CD8-positive, alpha-beta memory T cell (primary cell): ENCODE data around the gene GOLGA2. TPM values are rescaled to one million over a fixed set of nuclear protein-coding genes. Genes with fewer than 3 reads are reported as not detected.

Source experiments
- CTCF ChIA-PET: fragments of 350-600 bp; sonication (Branson Sonifier 250); formaldehyde crosslinking; loops from one replicate; lab custom pipeline; 2021; ENCODE audit warnings: antibody characterized with exemption; lab: Charles Lee
- POLR2A ChIA-PET: fragments of 350-600 bp; sonication (Branson Sonifier 250); formaldehyde crosslinking; loops from one replicate; lab custom pipeline; 2021; ENCODE audit warnings: antibody characterized with exemption; lab: Charles Lee
- DNase-seq, 5 donors: peaks; one replicate each; pipeline versions ENCODE4 v3.0.0 to v3.0.0-alpha.2; 2020 to 2022; ENCODE audit warnings: mixed read lengths in 1 of 5
- H3K27ac ChIP-seq: one replicate; pipeline ENCODE4 v1.7.0; 2013; ENCODE audit warnings: low read depth, mild to moderate bottlenecking, low read length, moderate library complexity
- H3K27me3 ChIP-seq: 2 replicates; pipeline ENCODE4 v1.7.0; 2013; ENCODE audit warnings: low read length, mild to moderate bottlenecking; ENCODE audit not compliant: insufficient read depth, poor library complexity, severe bottlenecking
- H3K36me3 ChIP-seq: 2 replicates; pipeline ENCODE4 v1.7.0; 2013; ENCODE audit warnings: mild to moderate bottlenecking, low read length, moderate library complexity; ENCODE audit not compliant: insufficient read depth
- H3K4me1 ChIP-seq: 2 replicates; pipeline ENCODE4 v1.7.0; 2013; ENCODE audit warnings: mild to moderate bottlenecking, low read length, moderate library complexity; ENCODE audit not compliant: insufficient read depth
- H3K4me3 ChIP-seq: 2 replicates; pipeline ENCODE4 v1.7.0; 2013; ENCODE audit warnings: mild to moderate bottlenecking, low read length
- H3K9me3 ChIP-seq: 2 replicates; pipeline ENCODE4 v1.7.0; 2013; ENCODE audit warnings: mild to moderate bottlenecking, low read length
- H3K27ac Mint-ChIP-seq, 8 donors: one replicate each; pipeline ENCODE4 v1.8.0; 2020 to 2021; ENCODE audit warnings: mixed read lengths in 8 of 8, mild to moderate bottlenecking in 6 of 8, inconsistent platforms in 3 of 8, moderate library complexity in 3 of 8
- H3K27me3 Mint-ChIP-seq, 2 donors: one replicate each; pipeline ENCODE4 v1.8.0; 2020 to 2021; ENCODE audit warnings: mixed read lengths in 2 of 2, mild to moderate bottlenecking in 1 of 2, moderate library complexity in 1 of 2
- H3K36me3 Mint-ChIP-seq, 3 donors: one replicate each; pipeline ENCODE4 v1.8.0; 2020 to 2021; ENCODE audit warnings: mixed read lengths in 3 of 3, inconsistent platforms in 1 of 3, mild to moderate bottlenecking in 1 of 3
- H3K4me1 Mint-ChIP-seq, 3 donors: one replicate each; pipeline ENCODE4 v1.8.0; 2020 to 2021; ENCODE audit warnings: mixed read lengths in 3 of 3, inconsistent platforms in 1 of 3, mild to moderate bottlenecking in 1 of 3
- H3K4me3 Mint-ChIP-seq, 7 donors: one replicate each; pipeline ENCODE4 v1.8.0; 2020 to 2021; ENCODE audit warnings: mixed read lengths in 7 of 7, mild to moderate bottlenecking in 6 of 7, moderate library complexity in 4 of 7, inconsistent platforms in 2 of 7
- H3K9me3 Mint-ChIP-seq, 5 donors: one replicate each; pipeline ENCODE4 v1.8.0; 2020 to 2022; ENCODE audit warnings: mixed read lengths in 5 of 5, mild to moderate bottlenecking in 3 of 5, moderate library complexity in 2 of 5, inconsistent platforms in 1 of 5
- polyA plus RNA-seq: library from polyadenylated mRNA; unstranded; fragments of 300-500 nt; fragmentation: Illumina TruSeq; gene quantifications from one replicate; pipeline ENCODE4 v1.2.3, GENCODE V29; 2021
- total RNA-seq, 2 experiments: library from RNA; stranded (reverse); gene quantifications; one replicate each; pipeline ENCODE4 v1.2.3, GENCODE V29; 2021

GOLGA2 gene
- total and polyA plus RNA-seq, 3 experiments from 2014 or later = 8.8 to 35.5 (median 35.4) TPM

GRCh38 chr9:128298535-128299482 lies 23.0 kb upstream of the GOLGA2 start:
- Mint-ChIP-seq H3K27ac (no peak overlapping the region), H3K4me3 (no peak overlapping the region), H3K36me3 (peaks cover 0 to 2% (median 1%) of the 10 kb centered on the region in 3 donors), H3K27me3 (no peaks in the 10 kb centered on the region), H3K4me1 (peaks cover 2 to 4% (median 2%) of the 10 kb centered on the region in 3 donors), H3K9me3 (no peaks in the 10 kb centered on the region)
- Histone ChIP-seq H3K36me3 (no peaks in the 10 kb centered on the region), H3K4me1 (peaks cover 4% of the 10 kb centered on the region), H3K9me3 (no peaks in the 10 kb centered on the region), H3K27ac (no peak overlapping the region), H3K27me3 (no peaks in the 10 kb centered on the region), H3K4me3 (no peak overlapping the region)
- no peak for DNase-seq
- ChIA-PET CTCF (no interaction called here), POLR2A (interaction anchor here (0.6 kb wide), 1 partner anchor 12 kb away, joined by 6 read pairs; no protein-coding TSS in a partner anchor)

GRCh38 chr9:128297221-128297773 lies 21.5 kb upstream of the GOLGA2 start:
- Histone ChIP-seq H3K27ac (no peak overlapping the region), H3K36me3 (no peaks in the 10 kb centered on the region), H3K9me3 (no peaks in the 10 kb centered on the region), H3K27me3 (no peaks in the 10 kb centered on the region), H3K4me3 (no peak overlapping the region), H3K4me1 (peaks cover 4% of the 10 kb centered on the region)
- Mint-ChIP-seq H3K36me3 (peaks cover 0 to 2% (median 2%) of the 10 kb centered on the region in 3 donors), H3K4me1 (peaks cover 2 to 4% (median 2%) of the 10 kb centered on the region in 3 donors), H3K9me3 (no peaks in the 10 kb centered on the region), H3K27me3 (no peaks in the 10 kb centered on the region), H3K4me3 (no peak overlapping the region), H3K27ac (peak overlapping the region in 1 of 8 donors; percentile 7)
- POLR2A ChIA-PET = no interaction called here
- DNase-seq = no peak
- CTCF ChIA-PET = interaction anchor here (1.2 to 2.2 kb wide), 3 partner anchors 42 to 109 kb away, joined by 3 to 5 read pairs (median 5); partner anchors contain the start of gene SLC27A4

- no peak for DNase-seq
- Histone ChIP-seq H3K27ac (peak overlapping the region; percentile 51), H3K9me3 (no peaks in the 10 kb centered on the region), H3K4me1 (peaks cover 4% of the 10 kb centered on the region), H3K4me3 (no peak overlapping the region), H3K27me3 (no peaks in the 10 kb centered on the region), H3K36me3 (no peaks in the 10 kb centered on the region)
- ChIA-PET CTCF (interaction anchor here (1.1 to 3.9 kb wide), 8 partner anchors 7 to 110 kb away, joined by 3 to 18 read pairs (median 5); partner anchors contain the start of genes GOLGA2, SLC27A4 and SWI5), POLR2A (no interaction called here)
- no peaks in the 10 kb centered on the region for H3K9me3 Mint-ChIP-seq
- no peak overlapping the region for H3K4me3 Mint-ChIP-seq
- H3K4me1 Mint-ChIP-seq = peaks cover 2 to 4% (median 2%) of the 10 kb centered on the region in 3 donors
- H3K36me3 Mint-ChIP-seq = peaks cover 0 to 2% (median 2%) of the 10 kb centered on the region in 3 donors
- H3K27me3 Mint-ChIP-seq = no peaks in the 10 kb centered on the region
- peak overlapping the region in 2 of 8 donors; percentile 19 to 26 for H3K27ac Mint-ChIP-seq
These were observed 20.8 kb upstream of the GOLGA2 start for GRCh38 chr9:128296340-128297220.

GRCh38 chr9:128294142-128294541 lies 18.3 kb upstream of the GOLGA2 start:
- no peak overlapping the region for H3K4me3 Mint-ChIP-seq
- DNase-seq = no peak
- H3K9me3 Mint-ChIP-seq = no peaks in the 10 kb centered on the region
- no peaks in the 10 kb centered on the region for H3K36me3 ChIP-seq
- no peaks in the 10 kb centered on the region for H3K27me3 ChIP-seq
- peaks cover 4% of the 10 kb centered on the region for H3K4me1 ChIP-seq
- H3K27ac Mint-ChIP-seq = peak overlapping the region in 2 of 8 donors; percentile 51 to 70
- peaks cover 0 to 3% (median 2%) of the 10 kb centered on the region in 3 donors for H3K36me3 Mint-ChIP-seq
- ChIA-PET POLR2A (no interaction called here), CTCF (interaction anchor here (0.8 to 3.9 kb wide), 5 partner anchors 7 to 68 kb away, joined by 4 to 18 read pairs (median 4); no protein-coding TSS in a partner anchor)
- no peaks in the 10 kb centered on the region for H3K27me3 Mint-ChIP-seq
- H3K27ac ChIP-seq = no peak overlapping the region
- no peak overlapping the region for H3K4me3 ChIP-seq
- peaks cover 2 to 4% (median 2%) of the 10 kb centered on the region in 3 donors for H3K4me1 Mint-ChIP-seq
- no peaks in the 10 kb centered on the region for H3K9me3 ChIP-seq

GRCh38 chr9:128293091-128293490 lies 17.3 kb upstream of the GOLGA2 start:
- no peaks in the 10 kb centered on the region for H3K36me3 ChIP-seq
- Mint-ChIP-seq H3K4me1 (peaks cover 2 to 4% (median 2%) of the 10 kb centered on the region in 3 donors), H3K9me3 (no peaks in the 10 kb centered on the region), H3K36me3 (peaks cover 0 to 13% (median 3%) of the 10 kb centered on the region in 3 donors), H3K4me3 (no peak overlapping the region), H3K27me3 (no peaks in the 10 kb centered on the region), H3K27ac (no peak overlapping the region)
- ChIA-PET POLR2A (no interaction called here), CTCF (interaction anchor here (1.3 to 3.9 kb wide), 2 partner anchors 48 to 69 kb away, joined by 4 to 18 read pairs; no protein-coding TSS in a partner anchor)
- no peaks in the 10 kb centered on the region for H3K27me3 ChIP-seq
- H3K4me3 ChIP-seq = no peak overlapping the region
- no peaks in the 10 kb centered on the region for H3K9me3 ChIP-seq
- peaks cover 4% of the 10 kb centered on the region for H3K4me1 ChIP-seq
- no peak overlapping the region for H3K27ac ChIP-seq
- DNase-seq = no peak

- H3K27ac Mint-ChIP-seq = no peak overlapping the region
- DNase-seq = no peak
- Histone ChIP-seq H3K27me3 (no peaks in the 10 kb centered on the region), H3K27ac (no peak overlapping the region), H3K4me3 (no peak overlapping the region), H3K4me1 (peaks cover under 1% of the 10 kb centered on the region), H3K36me3 (no peaks in the 10 kb centered on the region), H3K9me3 (no peaks in the 10 kb centered on the region)
- H3K36me3 Mint-ChIP-seq = peaks cover 0 to 17% (median 6%) of the 10 kb centered on the region in 3 donors
- ChIA-PET CTCF (interaction anchor here (1.5 kb wide), 1 partner anchor 8 kb away, joined by 3 read pairs; no protein-coding TSS in a partner anchor), POLR2A (no interaction called here)
- H3K4me3 Mint-ChIP-seq = no peak overlapping the region
- no peaks in the 10 kb centered on the region for H3K27me3 Mint-ChIP-seq
- no peaks in the 10 kb centered on the region for H3K9me3 Mint-ChIP-seq
- H3K4me1 Mint-ChIP-seq = peaks cover 2 to 4% (median 2%) of the 10 kb centered on the region in 3 donors
These were observed 16.2 kb upstream of the GOLGA2 start for GRCh38 chr9:128292009-128292408.

- ChIA-PET CTCF (interaction anchor here (1.2 kb wide), 1 partner anchor 38 kb away, joined by 3 read pairs; no protein-coding TSS in a partner anchor), POLR2A (no interaction called here)
- no peak for DNase-seq
- no peaks in the 10 kb centered on the region for H3K27me3 Mint-ChIP-seq
- H3K27ac ChIP-seq = no peak overlapping the region
- no peaks in the 10 kb centered on the region for H3K4me1 ChIP-seq
- no peak overlapping the region for H3K4me3 ChIP-seq
- H3K27me3 ChIP-seq = no peaks in the 10 kb centered on the region
- H3K27ac Mint-ChIP-seq = no peak overlapping the region
- H3K9me3 ChIP-seq = no peaks in the 10 kb centered on the region
- no peaks in the 10 kb centered on the region for H3K4me1 Mint-ChIP-seq
- no peak overlapping the region for H3K4me3 Mint-ChIP-seq
- peaks cover 13% of the 10 kb centered on the region for H3K36me3 ChIP-seq
- no peaks in the 10 kb centered on the region for H3K9me3 Mint-ChIP-seq
- peaks cover 3 to 31% (median 4%) of the 10 kb centered on the region in 3 donors for H3K36me3 Mint-ChIP-seq
These were observed 12.6 kb upstream of the GOLGA2 start for GRCh38 chr9:128288273-128289004.
